Astrocyte (in vitro differentiated cells and primary cell): ENCODE results near the gene STXBP3. TPM values are rescaled to one million over a fixed set of nuclear protein-coding genes. Genes with fewer than 3 reads are reported as not detected.

ENCODE experiments used
- DNase-seq: peaks from one replicate; pipeline ENCODE4 v3.0.0-alpha.2; 2010; ENCODE audit warnings: low read depth
- FAIRE-seq: peaks from 2 replicates; lab custom pipeline; 2011; peaks lifted over from hg19 to GRCh38; lab: Jason Lieb, UNC
- H2AFZ ChIP-seq: 2 replicates; pipeline ENCODE4 v1.6.0; 2012; ENCODE audit warnings: low read depth, low read length, inconsistent platforms
- H3K27ac ChIP-seq: 2 replicates; pipeline ENCODE4 v1.5.1; 2011; ENCODE audit warnings: low read depth, low read length, inconsistent platforms
- H3K27me3 ChIP-seq: 2 replicates; pipeline ENCODE4 v1.6.0; 2011; ENCODE audit warnings: low read length, inconsistent platforms; ENCODE audit not compliant: insufficient read depth
- H3K36me3 ChIP-seq: 2 replicates; pipeline ENCODE4 v1.5.1; 2011; ENCODE audit warnings: low read length, inconsistent platforms; ENCODE audit not compliant: insufficient read depth
- H3K4me1 ChIP-seq: 2 replicates; pipeline ENCODE4 v1.5.1; 2011; ENCODE audit warnings: low read length, inconsistent platforms; ENCODE audit not compliant: insufficient read depth
- H3K4me2 ChIP-seq: 2 replicates; pipeline ENCODE4 v1.6.0; 2012; ENCODE audit warnings: low read length, inconsistent platforms
- H3K4me3 ChIP-seq: 2 replicates; pipeline ENCODE4 v1.5.1; 2011; ENCODE audit warnings: low read depth, mild to moderate bottlenecking, low read length, inconsistent platforms; ENCODE audit not compliant: insufficient read depth
- H3K79me2 ChIP-seq: 2 replicates; pipeline ENCODE4 v1.6.0; 2012; ENCODE audit warnings: mild to moderate bottlenecking, low read length, inconsistent platforms; ENCODE audit not compliant: insufficient read depth
- H3K9ac ChIP-seq: 2 replicates; pipeline ENCODE4 v1.6.0; 2012; ENCODE audit warnings: mild to moderate bottlenecking, low read length, inconsistent platforms
- H3K9me3 ChIP-seq: 2 replicates; pipeline ENCODE4 v1.5.1; 2012; ENCODE audit warnings: low read depth, mild to moderate bottlenecking, low read length, inconsistent platforms; ENCODE audit not compliant: insufficient read depth
- H4K20me1 ChIP-seq: 2 replicates; pipeline ENCODE4 v1.6.0; 2012; ENCODE audit warnings: low read length, inconsistent platforms; ENCODE audit not compliant: insufficient read depth
- H3K27ac Mint-ChIP-seq: one replicate; pipeline ENCODE4 v1.8.0; 2021; ENCODE audit warnings: mild to moderate bottlenecking, mixed read lengths; ENCODE audit not compliant: unreplicated experiment
- H3K27me3 Mint-ChIP-seq: one replicate; pipeline ENCODE4 v1.8.0; 2021; ENCODE audit warnings: low read depth, mixed read lengths; ENCODE audit not compliant: unreplicated experiment
- H3K36me3 Mint-ChIP-seq: one replicate; pipeline ENCODE4 v1.8.0; 2021; ENCODE audit warnings: low read depth, mixed read lengths; ENCODE audit not compliant: unreplicated experiment
- H3K4me1 Mint-ChIP-seq: one replicate; pipeline ENCODE4 v1.8.0; 2021; ENCODE audit warnings: low read depth, mixed read lengths; ENCODE audit not compliant: unreplicated experiment
- H3K4me3 Mint-ChIP-seq: one replicate; pipeline ENCODE4 v1.8.0; 2021; ENCODE audit warnings: mild to moderate bottlenecking, moderate library complexity, mixed read lengths; ENCODE audit not compliant: unreplicated experiment
- H3K9me3 Mint-ChIP-seq: one replicate; pipeline ENCODE4 v1.8.0; 2021; ENCODE audit warnings: mild to moderate bottlenecking, mixed read lengths; ENCODE audit not compliant: unreplicated experiment
- CTCF ChIP-seq: IDR thresholded peaks from 2 replicates; pipeline ENCODE4 v1.5.1; 2011; ENCODE audit warnings: low read depth, mild to moderate bottlenecking, inconsistent platforms, low read length, moderate library complexity; ENCODE audit not compliant: insufficient read depth
- EZH2 ChIP-seq: IDR thresholded peaks from 2 replicates; pipeline ENCODE4 v1.6.1; 2012; ENCODE audit warnings: mild to moderate bottlenecking, low read length, inconsistent platforms; ENCODE audit not compliant: insufficient read depth
- total RNA-seq: library from RNA; stranded (reverse); gene quantifications from 2 replicates; pipeline ENCODE4 v1.2.1, GENCODE V29; 2021

Gene STXBP3
- total RNA-seq, 1 donor from 2014 or later: 48.5 TPM

DNA sequence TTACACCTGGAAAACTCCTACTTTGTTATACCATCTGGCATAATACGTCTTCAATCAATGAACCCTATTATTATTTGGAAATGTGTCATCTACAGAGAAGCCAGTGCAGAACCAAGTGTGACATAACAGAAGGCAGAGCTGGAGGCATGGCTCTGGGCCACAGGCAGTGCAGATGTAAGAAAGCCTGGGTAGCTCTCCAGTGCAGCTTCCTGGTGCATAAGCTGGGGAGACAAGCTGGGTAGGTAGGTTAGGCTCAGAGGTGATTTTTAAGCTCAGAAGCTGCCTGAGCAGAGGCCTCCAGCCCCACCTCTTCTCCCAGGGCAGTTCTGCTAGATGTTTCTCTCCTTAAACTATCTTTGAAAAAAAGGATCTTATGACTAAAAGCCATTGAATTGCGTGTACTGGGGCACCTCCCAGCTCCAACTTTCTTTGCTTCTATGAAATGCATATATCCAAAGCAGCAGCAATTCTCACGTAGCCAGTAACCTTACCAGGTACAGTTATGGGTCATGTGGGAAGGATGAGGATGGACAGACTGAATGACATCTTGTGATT is 79.7 kb downstream of the STXBP3 start:
- Mint-ChIP-seq H3K27ac (no peak overlapping the region), H3K27me3 (peaks cover 16% of the 10 kb centered on the region), H3K36me3 (no peaks in the 10 kb centered on the region), H3K4me3 (no peak overlapping the region), H3K4me1 (peaks cover 23% of the 10 kb centered on the region), H3K9me3 (peaks cover 4% of the 10 kb centered on the region)
- H4K20me1 ChIP-seq: no peaks in the 10 kb centered on the region
- FAIRE-seq (no peak), DNase-seq (no peak)
- no peak overlapping the region for H3K4me2 ChIP-seq
- peaks cover 29% of the 10 kb centered on the region for H3K4me1 ChIP-seq
- no peak overlapping the region for H2AFZ ChIP-seq
- H3K27me3 ChIP-seq: no peaks in the 10 kb centered on the region
- TF ChIP-seq EZH2 (no peak), CTCF (no peak)
- H3K4me3 ChIP-seq: no peak overlapping the region
- no peaks in the 10 kb centered on the region for H3K36me3 ChIP-seq
- H3K9ac ChIP-seq: no peak overlapping the region
- H3K79me2 ChIP-seq: no peaks in the 10 kb centered on the region
- H3K9me3 ChIP-seq: no peaks in the 10 kb centered on the region
- H3K27ac ChIP-seq: no peak overlapping the region

DNA sequence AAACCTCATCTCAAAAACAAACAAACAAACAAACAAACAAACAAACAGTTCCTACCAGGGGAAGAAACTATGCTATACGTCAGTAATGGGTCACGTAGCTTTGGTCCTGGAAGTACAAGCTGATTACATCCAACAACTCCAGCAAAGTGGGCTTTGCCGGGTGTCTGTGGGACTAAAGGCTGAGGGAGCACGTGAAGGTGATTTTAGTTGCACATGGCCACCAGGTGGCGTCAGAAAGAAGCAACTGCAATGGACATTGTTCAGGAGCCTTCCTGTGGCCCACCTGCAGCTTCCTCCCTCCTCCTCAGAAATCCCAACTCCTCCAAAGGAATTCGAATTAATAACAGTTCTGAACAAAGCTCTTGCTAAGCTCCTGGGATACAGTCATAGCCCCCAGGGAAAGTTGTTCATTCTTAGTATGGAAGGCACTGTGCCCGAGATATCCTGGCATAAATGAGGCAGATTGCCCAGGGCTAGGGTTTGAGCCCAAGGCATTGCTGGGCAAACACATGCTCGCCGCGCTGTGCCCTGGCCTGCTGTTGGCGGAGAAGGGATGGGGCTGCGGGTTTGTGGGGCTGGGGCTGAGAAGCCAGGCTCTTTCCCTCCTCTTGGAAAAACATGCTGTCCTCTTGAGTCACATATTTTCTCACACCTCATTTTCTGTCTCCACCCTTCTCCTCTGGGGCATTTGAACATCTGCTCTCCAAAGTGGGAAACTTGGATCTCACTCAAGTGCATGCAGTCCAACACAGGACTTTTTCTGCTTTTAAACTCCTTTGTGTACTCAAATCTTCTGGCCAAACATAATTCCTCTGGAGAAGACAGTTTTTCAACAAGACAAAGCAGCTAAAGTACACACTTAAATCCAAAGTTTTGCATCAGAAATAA is 81.8 kb downstream of the STXBP3 start:
- DNase-seq: peak; percentile 66
- no peaks in the 10 kb centered on the region for H3K9me3 Mint-ChIP-seq
- H3K36me3 Mint-ChIP-seq: no peaks in the 10 kb centered on the region
- H3K27me3 Mint-ChIP-seq: no peaks in the 10 kb centered on the region
- Histone ChIP-seq H3K79me2 (no peaks in the 10 kb centered on the region), H3K9ac (peak overlapping the region; percentile 21), H3K27ac (peak overlapping the region; percentile 13), H3K27me3 (no peaks in the 10 kb centered on the region), H3K9me3 (no peaks in the 10 kb centered on the region), H3K4me1 (peaks cover 37% of the 10 kb centered on the region), H3K4me2 (peak overlapping the region; percentile 44), H4K20me1 (no peaks in the 10 kb centered on the region), H3K36me3 (no peaks in the 10 kb centered on the region), H3K4me3 (no peak overlapping the region), H2AFZ (no peak overlapping the region)
- H3K4me3 Mint-ChIP-seq: no peak overlapping the region
- no peak for FAIRE-seq
- no peak for TF ChIP-seq EZH2
- peak; percentile 69 for TF ChIP-seq CTCF
- peaks cover 23% of the 10 kb centered on the region for H3K4me1 Mint-ChIP-seq
- H3K27ac Mint-ChIP-seq: no peak overlapping the region
